Measurements from ENCODE around the gene FBXL17. TPM values are rescaled to one million over a fixed set of nuclear protein-coding genes. Genes with fewer than 3 reads are reported as not detected.

The FBXL17 gene
- total RNA-seq, 1 donor from 2014 or later, result 17.6 TPM

GRCh38 chr5:108387758-108388157 lies 5.9 kb upstream of the FBXL17 start:
- H3K36me3 Mint-ChIP-seq (ENCODE audit: unreplicated experiment), result no peaks in the 10 kb centered on the region
- H3K9me3 Mint-ChIP-seq (ENCODE audit: unreplicated experiment), result no peaks in the 10 kb centered on the region

GRCh38 chr5:108386345-108387061 lies 4.6 kb upstream of the FBXL17 start:
- Mint-ChIP-seq H3K4me3 (ENCODE audit: unreplicated experiment) (no peak overlapping the region), H3K27me3 (ENCODE audit: unreplicated experiment) (peaks cover 1% of the 10 kb centered on the region), H3K9me3 (ENCODE audit: unreplicated experiment) (no peaks in the 10 kb centered on the region), H3K36me3 (ENCODE audit: unreplicated experiment) (no peaks in the 10 kb centered on the region), H3K27ac (ENCODE audit: unreplicated experiment) (no peak overlapping the region), H3K4me1 (ENCODE audit: unreplicated experiment) (peaks cover 7% of the 10 kb centered on the region)
- no peak for DNase-seq (ENCODE audit: extremely low spot score, unreplicated experiment)
- TF ChIP-seq CTCF (IDR thresholded peaks at IDR 0.05), result no peak

More at GRCh38 chr5:108387758-108388157, 5.9 kb upstream of the FBXL17 start:
- Mint-ChIP-seq H3K4me3 (ENCODE audit: unreplicated experiment) (no peak overlapping the region), H3K27me3 (ENCODE audit: unreplicated experiment) (peaks cover 5% of the 10 kb centered on the region), H3K4me1 (ENCODE audit: unreplicated experiment) (peaks cover 4% of the 10 kb centered on the region), H3K27ac (ENCODE audit: unreplicated experiment) (no peak overlapping the region)
- no peak for DNase-seq (ENCODE audit: extremely low spot score, unreplicated experiment)
- no peak for TF ChIP-seq CTCF (IDR thresholded peaks at IDR 0.05)

- no peaks in the 10 kb centered on the region for H3K9me3 Mint-ChIP-seq (ENCODE audit: unreplicated experiment)
- no peak for TF ChIP-seq CTCF (IDR thresholded peaks at IDR 0.05)
- no peak overlapping the region for H3K4me3 Mint-ChIP-seq (ENCODE audit: unreplicated experiment)
- H3K4me1 Mint-ChIP-seq (ENCODE audit: unreplicated experiment), result peaks cover 13% of the 10 kb centered on the region
- no peaks in the 10 kb centered on the region for H3K36me3 Mint-ChIP-seq (ENCODE audit: unreplicated experiment)
- no peak for DNase-seq (ENCODE audit: extremely low spot score, unreplicated experiment)
- no peaks in the 10 kb centered on the region for H3K27me3 Mint-ChIP-seq (ENCODE audit: unreplicated experiment)
- H3K27ac Mint-ChIP-seq (ENCODE audit: unreplicated experiment), result no peak overlapping the region
These were observed 2.8 kb upstream of the FBXL17 start for GRCh38 chr5:108384741-108385140.

- H3K36me3 Mint-ChIP-seq (ENCODE audit: unreplicated experiment), result peaks cover 4% of the 10 kb centered on the region
- DNase-seq (ENCODE audit: extremely low spot score, unreplicated experiment), result no peak
- no peaks in the 10 kb centered on the region for H3K9me3 Mint-ChIP-seq (ENCODE audit: unreplicated experiment)
- peak overlapping the region; percentile 99 for H3K27ac Mint-ChIP-seq (ENCODE audit: unreplicated experiment)
- H3K27me3 Mint-ChIP-seq (ENCODE audit: unreplicated experiment), result no peaks in the 10 kb centered on the region
- TF ChIP-seq CTCF (IDR thresholded peaks at IDR 0.05), result no peak
- H3K4me1 Mint-ChIP-seq (ENCODE audit: unreplicated experiment), result peaks cover 28% of the 10 kb centered on the region
- H3K4me3 Mint-ChIP-seq (ENCODE audit: unreplicated experiment), result peak overlapping the region; percentile 92
These were observed 959 bp upstream of the FBXL17 start for GRCh38 chr5:108382784-108383330.

GRCh38 chr5:108381350-108381953 lies 446 bp downstream of the FBXL17 start:
- no peaks in the 10 kb centered on the region for H3K27me3 Mint-ChIP-seq (ENCODE audit: unreplicated experiment)
- H3K36me3 Mint-ChIP-seq (ENCODE audit: unreplicated experiment), result peaks cover 8% of the 10 kb centered on the region
- peak; percentile 90 for DNase-seq (ENCODE audit: extremely low spot score, unreplicated experiment)
- TF ChIP-seq CTCF (IDR thresholded peaks at IDR 0.05), result peak; percentile 8
- H3K9me3 Mint-ChIP-seq (ENCODE audit: unreplicated experiment), result peaks cover 9% of the 10 kb centered on the region
- peak overlapping the region; percentile 86 for H3K27ac Mint-ChIP-seq (ENCODE audit: unreplicated experiment)
- peak overlapping the region; percentile 92 for H3K4me3 Mint-ChIP-seq (ENCODE audit: unreplicated experiment)
- peaks cover 28% of the 10 kb centered on the region for H3K4me1 Mint-ChIP-seq (ENCODE audit: unreplicated experiment)

All from osteocyte (in vitro differentiated cells).